Tibial nerve (tissue), 4 donors: ENCODE data around the gene MALRD1. TPM values are rescaled to one million over a fixed set of nuclear protein-coding genes. Genes with fewer than 3 reads are reported as not detected.

ENCODE experiments used
- DNase-seq, 2 donors: peaks; one replicate each; pipeline ENCODE4 v3.0.0-alpha.2; 2019; ENCODE audit warnings: low spot score in 2 of 2
- H3K27ac ChIP-seq, 4 donors: fragments of 200-600 bp; sonication (generic) in 3 of 4; one replicate each; pipeline ENCODE4 v1.5.1; 2017 to 2019; ENCODE audit warnings: mild to moderate bottlenecking in 1 of 4
- H3K27me3 ChIP-seq, 2 donors: fragments of 200-600 bp; sonication (generic) in 1 of 2; one replicate each; pipeline versions ENCODE4 v1.5.1 to v1.6.0; 2017 to 2019
- H3K36me3 ChIP-seq, 3 donors: fragments of 200-600 bp; sonication (generic); one replicate each; pipeline ENCODE4 v1.5.1; 2018 to 2019
- H3K4me1 ChIP-seq, 4 donors: fragments of 200-600 bp; sonication (generic) in 3 of 4; one replicate each; pipeline ENCODE4 v1.5.1; 2017 to 2019
- H3K4me3 ChIP-seq, 4 donors: fragments of 200-600 bp; sonication (generic) in 3 of 4; one replicate each; pipeline ENCODE4 v1.5.1; 2017 to 2019; ENCODE audit warnings: mild to moderate bottlenecking in 1 of 4, moderate library complexity in 1 of 4
- H3K9me3 ChIP-seq, 4 donors: fragments of 200-600 bp; sonication (generic) in 3 of 4; one replicate each; pipeline ENCODE4 v1.5.1; 2017 to 2019
- CTCF ChIP-seq, 5 experiments: fragments of 200-600 bp in 3 of 5; fragments of 450-650 bp in 2 of 5; sonication (generic) in 3 of 5; IDR thresholded peaks; one replicate each; pipeline ENCODE4 v1.5.1; 2016 to 2019; ENCODE audit warnings: antibody characterized with exemption in 5 of 5, mild to moderate bottlenecking in 3 of 5, moderate library complexity in 2 of 5
- EP300 ChIP-seq, 2 donors: sonication (generic); formaldehyde crosslinking; IDR thresholded peaks; one replicate each; pipeline ENCODE4 v1.6.1; 2017; ENCODE audit warnings: antibody characterized with exemption in 2 of 2, mild to moderate bottlenecking in 1 of 2
- POLR2A ChIP-seq, 2 donors: fragments of 450-650 bp; IDR thresholded peaks; one replicate each; pipeline ENCODE4 v1.6.1; 2017; ENCODE audit warnings: antibody characterized with exemption in 2 of 2, mild to moderate bottlenecking in 2 of 2, moderate library complexity in 2 of 2
- WGBS, 2 donors: methylation state at CpG; one replicate each; pipeline ENCODE4 v1.1.5; 2018; 5-methylcytosine and 5-hydroxymethylcytosine counted together
- total RNA-seq, 4 donors: library from RNA; depleted of rRNA; stranded (reverse); fragments of >200 nt; gene quantifications; one replicate each; pipeline ENCODE4 v1.1.0, GENCODE V29; 2016

The MALRD1 gene
- total RNA-seq, 4 donors from 2014 or later: 1.3 to 5.4 (median 3.6) TPM; not detected in 1

DNA sequence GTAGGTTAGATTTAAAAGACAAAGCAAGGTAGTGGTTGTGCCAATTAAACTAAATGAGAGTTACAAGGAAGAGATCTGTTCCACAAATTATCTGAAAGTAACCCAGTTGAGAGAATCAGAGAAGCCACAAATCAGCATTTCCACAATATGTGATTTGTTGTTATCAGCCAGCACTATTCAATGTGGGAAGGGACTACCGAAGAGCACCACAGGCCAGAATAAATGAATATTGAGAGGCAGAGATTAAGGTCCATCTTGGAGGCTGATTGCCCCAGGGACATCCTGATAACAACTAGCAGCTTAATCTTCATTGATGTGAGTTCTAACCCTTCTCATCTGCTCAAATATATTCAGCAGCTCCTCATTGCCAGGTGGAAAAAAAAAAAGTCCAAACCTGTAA, 367.6 kb downstream of the MALRD1 start:
- no peaks in the 10 kb centered on the region for H3K36me3 ChIP-seq
- WGBS, 2 donors: 52 to 60% methylated on average over 1 of the region's 1 CpG
- TF ChIP-seq CTCF (IDR thresholded peaks at IDR 0.05): no peak
- no peak for TF ChIP-seq EP300 (IDR thresholded peaks at IDR 0.05)
- no peak for TF ChIP-seq POLR2A (IDR thresholded peaks at IDR 0.05)
- no peak for DNase-seq
- H3K27ac ChIP-seq: no peak overlapping the region
- no peak overlapping the region for H3K4me3 ChIP-seq
- no peaks in the 10 kb centered on the region for H3K9me3 ChIP-seq
- H3K27me3 ChIP-seq: no peaks in the 10 kb centered on the region
- no peaks in the 10 kb centered on the region for H3K4me1 ChIP-seq

GRCh38 chr10:19417740-19418139, 369.1 kb downstream of the MALRD1 start:
- 94 to 95% methylated on average over 4 of the region's 4 CpGs for WGBS, 2 donors
- no peaks in the 10 kb centered on the region for H3K9me3 ChIP-seq
- H3K4me3 ChIP-seq: no peak overlapping the region
- no peaks in the 10 kb centered on the region for H3K36me3 ChIP-seq
- H3K4me1 ChIP-seq: peaks cover 0 to 4% (median 0%) of the 10 kb centered on the region in 4 donors
- no peaks in the 10 kb centered on the region for H3K27me3 ChIP-seq
- H3K27ac ChIP-seq: no peak overlapping the region
- TF ChIP-seq EP300 (IDR thresholded peaks at IDR 0.05) (no peak), POLR2A (IDR thresholded peaks at IDR 0.05) (no peak), CTCF (IDR thresholded peaks at IDR 0.05) (no peak)
- no peak for DNase-seq

DNA sequence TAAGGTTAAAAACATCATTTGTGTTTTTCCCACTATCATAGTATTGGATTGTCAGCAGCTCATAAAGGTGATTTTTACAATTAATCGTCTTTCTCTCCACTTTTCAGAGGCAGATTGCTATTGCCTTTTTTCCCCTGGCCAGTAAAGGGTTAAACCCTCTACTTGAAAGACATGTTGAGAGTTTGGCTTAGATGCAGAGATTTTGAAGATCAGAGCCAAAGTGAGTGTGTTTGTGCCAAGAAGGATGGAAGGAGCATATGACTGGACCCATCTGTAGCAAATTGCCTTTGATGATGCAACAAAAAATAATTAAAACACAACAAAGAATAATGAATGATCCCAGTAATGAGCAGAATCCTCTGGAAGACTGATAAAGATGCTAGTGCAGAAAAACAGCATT, 373.1 kb downstream of the MALRD1 start:
- no peaks in the 10 kb centered on the region for H3K27me3 ChIP-seq
- DNase-seq: no peak
- no peak overlapping the region for H3K27ac ChIP-seq
- no peaks in the 10 kb centered on the region for H3K9me3 ChIP-seq
- TF ChIP-seq EP300 (IDR thresholded peaks at IDR 0.05) (no peak), POLR2A (IDR thresholded peaks at IDR 0.05) (no peak), CTCF (IDR thresholded peaks at IDR 0.05) (no peak)
- peaks cover 0 to 4% (median 0%) of the 10 kb centered on the region in 4 donors for H3K4me1 ChIP-seq
- no peak overlapping the region for H3K4me3 ChIP-seq
- 67 to 87% methylated on average over 1 of the region's 1 CpG for WGBS, 2 donors
- no peaks in the 10 kb centered on the region for H3K36me3 ChIP-seq

GRCh38 chr10:19426034-19426433, 377.4 kb downstream of the MALRD1 start:
- H3K4me1 ChIP-seq: peaks cover 0 to 4% (median 0%) of the 10 kb centered on the region in 4 donors
- H3K27ac ChIP-seq: no peak overlapping the region
- TF ChIP-seq POLR2A (IDR thresholded peaks at IDR 0.05): no peak
- no peak for TF ChIP-seq EP300 (IDR thresholded peaks at IDR 0.05)
- no peak for TF ChIP-seq CTCF (IDR thresholded peaks at IDR 0.05)
- no peak for DNase-seq
- no peaks in the 10 kb centered on the region for H3K27me3 ChIP-seq
- no peak overlapping the region for H3K4me3 ChIP-seq
- no peaks in the 10 kb centered on the region for H3K9me3 ChIP-seq
- H3K36me3 ChIP-seq: no peaks in the 10 kb centered on the region

DNA sequence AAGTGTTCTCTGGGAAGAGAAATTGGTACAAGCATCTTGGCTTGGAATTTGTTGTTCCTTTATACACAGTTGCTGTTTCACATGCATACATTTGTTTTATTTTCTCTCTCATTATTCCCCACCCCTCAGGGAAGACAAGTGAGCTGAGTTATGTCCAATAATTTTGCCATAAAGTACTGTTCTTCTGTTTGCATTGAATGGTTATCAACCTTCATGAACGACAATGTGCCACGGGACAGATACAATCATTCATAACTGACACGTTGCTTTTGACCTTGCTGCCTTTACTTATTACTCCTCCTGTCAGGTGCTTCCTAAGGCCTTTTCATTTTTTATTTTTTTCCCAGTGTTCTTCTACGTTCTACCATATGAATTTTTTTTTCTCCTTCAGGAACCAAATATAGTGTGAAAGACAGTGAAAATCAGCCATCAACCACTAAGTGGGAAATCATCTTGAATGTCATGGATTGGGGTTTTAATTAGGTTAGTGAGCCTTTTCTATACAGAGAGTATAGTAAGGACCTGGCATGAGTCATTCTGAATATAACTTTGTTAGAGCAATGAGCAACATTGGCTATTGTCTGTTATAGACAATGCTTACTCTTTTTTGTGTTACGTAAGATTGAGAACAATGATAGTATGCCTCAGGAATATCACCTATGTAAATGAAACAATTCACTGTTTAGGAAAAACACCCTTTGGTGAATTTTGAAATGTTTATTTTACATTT, 383.2 kb downstream of the MALRD1 start:
- TF ChIP-seq POLR2A (IDR thresholded peaks at IDR 0.05): no peak
- TF ChIP-seq CTCF (IDR thresholded peaks at IDR 0.05): no peak
- TF ChIP-seq EP300 (IDR thresholded peaks at IDR 0.05): no peak
- 65 to 68% methylated on average over 5 of the region's 5 CpGs for WGBS, 2 donors

More for the DNA sequence above, 383.2 kb downstream of the MALRD1 start:
- DNase-seq: no peak
- Histone ChIP-seq H3K36me3 (no peaks in the 10 kb centered on the region), H3K4me1 (no peaks in the 10 kb centered on the region), H3K9me3 (no peaks in the 10 kb centered on the region), H3K27me3 (no peaks in the 10 kb centered on the region), H3K27ac (no peak overlapping the region), H3K4me3 (no peak overlapping the region)
